Left lung (tissue), 10 donors: Measurements from ENCODE around the gene RTCA. TPM values are rescaled to one million over a fixed set of nuclear protein-coding genes. Genes with fewer than 3 reads are reported as not detected.
"Not testable (repeated sequence)": the region's sequence is repeated elsewhere in the genome, so short reads cannot be mapped to it uniquely, and the experiment has no call there.

ENCODE experiments used
- ATAC-seq: fragments of 200-7000 bp; cut with Tn5 transposase; one replicate; pipeline ENCODE4 v1.9.1; 2020; ENCODE audit warnings: moderate library complexity
- DNase-seq, 4 donors: peaks; one replicate each; pipeline ENCODE4 v3.0.0-alpha.2; 2013 to 2020
- H3K27ac ChIP-seq, 2 donors: fragments of 200-600 bp; sonication (generic) in 1 of 2; one replicate each; pipeline versions ENCODE4 v1.5.0 to v1.8.0; 2020 to 2021
- H3K27me3 ChIP-seq, 2 donors: fragments of 200-600 bp; sonication (generic) in 1 of 2; one replicate each; pipeline versions ENCODE4 v1.5.0 to v1.8.0; 2020 to 2021
- H3K36me3 ChIP-seq, 2 donors: fragments of 200-600 bp; sonication (generic) in 1 of 2; one replicate each; pipeline versions ENCODE4 v1.5.0 to v1.8.0; 2020 to 2021
- H3K4me1 ChIP-seq, 2 donors: fragments of 200-600 bp; one replicate each; pipeline ENCODE4 v1.8.0; 2021
- H3K4me3 ChIP-seq, 2 donors: fragments of 200-600 bp; sonication (generic) in 1 of 2; one replicate each; pipeline versions ENCODE4 v1.5.0 to v1.8.0; 2020 to 2021; ENCODE audit warnings: mild to moderate bottlenecking in 1 of 2
- H3K9me3 ChIP-seq, 2 donors: fragments of 200-600 bp; sonication (generic) in 1 of 2; one replicate each; pipeline versions ENCODE4 v1.5.0 to v1.8.0; 2020 to 2021
- intact Hi-C, 2 donors: fragments of 100-400 bp; cut with DNase I; formaldehyde crosslinking; loops; one replicate each; pipeline versions ENCODE4 v1.11.2 to v1.14.2; 2022
- polyA plus RNA-seq, 6 donors: library from polyadenylated mRNA; unstranded; fragments of 120-200 nt; gene quantifications; one replicate each; pipeline ENCODE4 v1.2.1, GENCODE V29; 2013; ENCODE audit not compliant: insufficient read length in 6 of 6
- total RNA-seq, 2 donors: library from RNA; stranded (reverse); fragmentation: NEBNext Ultra II Directional; extraction: Animal tissue kit (Norgen Biotek cat#: 25700); gene quantifications; one replicate each; pipeline ENCODE4 v1.2.1, GENCODE V29; 2021
- TF ChIP-seq, protein P1 (sequence below), 2 donors: fragments of 200-600 bp; sonication (generic) in 1 of 2; IDR thresholded peaks; one replicate each; pipeline versions ENCODE4 v1.5.0 to v1.8.0; 2021; ENCODE audit warnings: antibody characterized with exemption in 2 of 2
- donor health status: DM: no; HTN: yes; CAD: no.
- donor health status: DM: no; HTN: no; CAD: no.

Gene RTCA
- total and polyA plus RNA-seq, 8 donors, result 26.7 to 38.7 (median 31.3) TPM

DNA sequence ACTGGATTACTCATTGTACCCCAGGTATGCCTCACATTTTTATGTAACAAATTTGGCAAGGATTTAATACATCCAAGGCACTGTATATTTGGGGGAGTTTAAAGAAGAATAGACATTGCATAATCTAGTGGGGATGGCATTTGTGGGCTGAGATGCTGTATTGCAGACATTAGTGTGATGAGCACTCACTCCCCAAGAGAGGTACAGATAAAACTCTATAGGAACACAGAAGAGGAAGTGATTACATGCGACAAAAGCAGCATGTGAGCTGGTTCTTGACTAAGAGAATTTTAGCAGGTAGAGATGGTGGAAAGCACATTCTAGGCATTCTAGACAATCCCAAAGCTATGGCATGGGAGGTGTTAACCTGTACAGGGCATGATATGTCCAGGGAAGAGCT is 62.1 kb downstream of the RTCA start:
- no peaks in the 10 kb centered on the region for H3K27me3 ChIP-seq

DNA sequence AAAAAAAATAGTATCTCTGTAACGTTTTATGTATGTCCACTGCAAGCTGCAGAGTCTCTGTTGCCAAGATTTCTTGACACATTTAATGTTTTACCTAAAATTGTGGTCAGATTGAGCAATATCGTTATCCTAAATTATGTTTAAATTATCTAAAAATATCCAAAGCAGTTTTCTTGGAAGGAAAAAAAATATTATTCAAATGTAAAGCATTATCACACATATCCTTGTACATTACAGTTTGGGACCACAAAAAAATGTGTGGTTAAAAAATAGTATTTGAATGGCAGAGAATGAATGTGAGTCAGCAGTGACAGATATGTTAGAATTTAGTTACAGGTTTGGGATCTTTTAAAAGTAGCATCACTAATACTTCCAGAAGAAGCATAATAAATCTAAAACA is 65.1 kb downstream of the RTCA start:
- H3K27me3 ChIP-seq, H3K36me3 ChIP-seq, H3K27ac ChIP-seq, intact Hi-C loops, ATAC-seq, H3K4me1 ChIP-seq, H3K4me3 ChIP-seq, H3K9me3 ChIP-seq, DNase-seq: not testable (repeated sequence)

More for the DNA sequence above, 62.1 kb downstream of the RTCA start:
- ATAC-seq, result no peak
- TF ChIP-seq, protein P1, sequence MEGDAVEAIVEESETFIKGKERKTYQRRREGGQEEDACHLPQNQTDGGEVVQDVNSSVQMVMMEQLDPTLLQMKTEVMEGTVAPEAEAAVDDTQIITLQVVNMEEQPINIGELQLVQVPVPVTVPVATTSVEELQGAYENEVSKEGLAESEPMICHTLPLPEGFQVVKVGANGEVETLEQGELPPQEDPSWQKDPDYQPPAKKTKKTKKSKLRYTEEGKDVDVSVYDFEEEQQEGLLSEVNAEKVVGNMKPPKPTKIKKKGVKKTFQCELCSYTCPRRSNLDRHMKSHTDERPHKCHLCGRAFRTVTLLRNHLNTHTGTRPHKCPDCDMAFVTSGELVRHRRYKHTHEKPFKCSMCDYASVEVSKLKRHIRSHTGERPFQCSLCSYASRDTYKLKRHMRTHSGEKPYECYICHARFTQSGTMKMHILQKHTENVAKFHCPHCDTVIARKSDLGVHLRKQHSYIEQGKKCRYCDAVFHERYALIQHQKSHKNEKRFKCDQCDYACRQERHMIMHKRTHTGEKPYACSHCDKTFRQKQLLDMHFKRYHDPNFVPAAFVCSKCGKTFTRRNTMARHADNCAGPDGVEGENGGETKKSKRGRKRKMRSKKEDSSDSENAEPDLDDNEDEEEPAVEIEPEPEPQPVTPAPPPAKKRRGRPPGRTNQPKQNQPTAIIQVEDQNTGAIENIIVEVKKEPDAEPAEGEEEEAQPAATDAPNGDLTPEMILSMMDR (IDR thresholded peaks at IDR 0.05), result no peak
- Histone ChIP-seq H3K27ac (no peak overlapping the region), H3K4me3 (no peak overlapping the region), H3K4me1 (no peaks in the 10 kb centered on the region), H3K9me3 (no peaks in the 10 kb centered on the region), H3K36me3 (no peaks in the 10 kb centered on the region)
- no peak for DNase-seq
- intact Hi-C loops, result no loop called here

DNA sequence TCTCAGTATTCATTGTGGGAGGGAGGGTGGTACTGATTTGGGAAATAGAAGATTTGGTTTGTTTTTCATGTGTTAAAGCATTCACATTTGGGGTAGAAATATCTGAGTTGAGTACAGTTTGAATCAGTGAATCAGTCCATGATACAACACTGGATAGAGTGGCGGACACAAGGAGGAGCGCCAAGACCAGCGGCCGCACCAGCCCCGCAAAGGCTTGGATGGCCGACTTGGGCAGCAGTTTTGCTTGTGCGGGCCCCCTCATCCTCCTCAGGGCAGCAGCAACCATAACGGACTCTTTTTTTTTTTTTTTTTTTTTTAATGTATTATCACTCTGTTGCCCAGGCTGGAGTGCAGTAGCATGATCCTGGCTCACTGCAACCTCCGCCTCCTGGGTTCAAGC is 66.3 kb downstream of the RTCA start:
- H3K4me1 ChIP-seq, result no peaks in the 10 kb centered on the region
- DNase-seq, result no peak
- no peak for ATAC-seq
- TF ChIP-seq, protein P1 (IDR thresholded peaks at IDR 0.05), result no peak
- no peaks in the 10 kb centered on the region for H3K9me3 ChIP-seq
- H3K4me3 ChIP-seq, result no peak overlapping the region
- no peak overlapping the region for H3K27ac ChIP-seq
- no peaks in the 10 kb centered on the region for H3K36me3 ChIP-seq
- H3K27me3 ChIP-seq, result no peaks in the 10 kb centered on the region
- intact Hi-C loops, result no loop called here

DNA sequence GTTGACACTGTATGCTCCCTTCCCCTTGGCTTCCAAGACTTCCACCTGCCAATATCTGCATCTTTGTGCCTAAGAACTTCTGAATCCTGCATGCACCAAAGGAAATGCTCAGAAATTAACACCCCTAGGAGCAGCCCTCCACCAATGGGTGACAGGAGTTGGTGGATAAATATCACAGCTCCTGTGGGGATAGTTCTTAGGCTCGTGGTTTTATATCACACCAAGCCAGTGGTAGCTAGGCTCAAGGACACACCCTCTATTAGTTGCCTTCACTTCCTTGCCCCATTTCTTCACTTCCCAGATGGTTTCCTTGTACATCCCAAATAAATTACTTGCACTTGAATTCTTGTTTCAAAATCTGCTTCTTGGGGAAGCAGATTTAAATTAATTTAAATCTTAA is 69.4 kb downstream of the RTCA start:
- Histone ChIP-seq H3K9me3 (no peaks in the 10 kb centered on the region), H3K27ac (no peak overlapping the region), H3K36me3 (no peaks in the 10 kb centered on the region), H3K27me3 (no peaks in the 10 kb centered on the region), H3K4me3 (no peak overlapping the region), H3K4me1 (no peaks in the 10 kb centered on the region)
- ATAC-seq (no peak), DNase-seq (no peak)
- TF ChIP-seq, protein P1 (IDR thresholded peaks at IDR 0.05), result no peak
- intact Hi-C loops, result no loop called here

DNA sequence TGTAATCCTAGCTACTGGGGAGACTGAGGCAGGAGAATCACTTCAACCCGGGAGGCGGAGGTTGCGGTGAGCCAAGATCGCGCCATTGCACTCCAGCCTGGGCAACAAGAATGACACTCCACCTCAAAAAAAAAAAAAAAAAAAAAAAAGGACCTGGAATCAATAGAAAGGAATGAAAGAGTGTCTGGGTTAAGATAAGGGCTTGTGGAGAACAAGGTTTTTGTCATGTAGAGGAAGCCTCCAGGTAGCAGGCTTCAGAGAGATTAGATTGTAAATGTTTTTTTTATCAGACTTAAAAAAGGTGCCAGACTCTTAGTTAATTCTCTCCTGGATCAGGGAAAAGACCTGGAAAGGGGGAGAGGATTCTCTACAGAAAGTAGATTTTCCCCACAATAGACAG is 71.9 kb downstream of the RTCA start:
- H3K4me3 ChIP-seq, ATAC-seq: not testable (repeated sequence)

DNA sequence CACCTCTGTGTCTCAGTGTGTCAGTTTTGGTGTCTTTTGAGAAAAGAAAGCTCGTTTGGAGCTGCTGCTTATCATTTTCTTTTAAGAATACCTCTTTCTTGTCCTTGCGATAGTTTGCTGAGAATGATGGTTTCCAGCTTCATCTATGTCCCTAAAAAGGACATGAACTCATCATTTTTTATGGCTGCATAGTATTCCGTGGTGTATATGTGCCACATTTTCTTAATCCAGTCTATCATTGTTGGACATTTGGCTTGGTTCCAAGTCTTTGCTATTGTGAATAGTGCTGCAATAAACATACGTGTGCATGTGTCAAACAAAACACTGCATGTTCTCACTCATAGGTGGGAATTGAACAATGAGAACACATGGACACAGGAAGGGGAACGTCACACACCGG is 73.7 kb downstream of the RTCA start:
- intact Hi-C loops, H3K36me3 ChIP-seq, H3K4me1 ChIP-seq, ATAC-seq, H3K9me3 ChIP-seq, DNase-seq, H3K4me3 ChIP-seq, H3K27me3 ChIP-seq, H3K27ac ChIP-seq: not testable (repeated sequence)

More for the DNA sequence above, 71.9 kb downstream of the RTCA start:
- DNase-seq, H3K36me3 ChIP-seq, intact Hi-C loops, H3K27me3 ChIP-seq, H3K9me3 ChIP-seq, H3K4me1 ChIP-seq, H3K27ac ChIP-seq: not testable (repeated sequence)

DNA sequence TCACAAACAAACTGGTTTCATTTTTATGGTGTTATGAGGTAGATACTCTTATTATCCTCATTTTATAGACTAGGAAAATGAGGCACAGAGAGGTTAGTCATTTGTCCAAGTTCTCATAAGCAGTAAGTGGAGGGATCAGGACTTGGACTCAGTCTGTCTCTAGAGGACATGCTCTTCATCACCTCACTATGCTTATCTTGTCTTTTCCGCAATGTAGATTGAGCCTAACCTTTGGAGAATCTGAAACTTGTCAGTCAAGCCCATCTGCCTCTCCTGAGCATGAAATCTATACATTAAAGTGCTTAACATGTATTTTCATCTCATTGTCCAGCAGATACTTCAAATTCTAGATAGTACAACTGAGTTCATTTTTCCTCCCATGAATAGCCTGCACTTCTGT is 74.5 kb downstream of the RTCA start:
- H3K27ac ChIP-seq, result no peak overlapping the region
- DNase-seq (no peak), ATAC-seq (no peak)
- no peaks in the 10 kb centered on the region for H3K36me3 ChIP-seq
- intact Hi-C loops, result no loop called here
- TF ChIP-seq, protein P1 (IDR thresholded peaks at IDR 0.05), result no peak
- H3K4me3 ChIP-seq, result no peak overlapping the region
- no peaks in the 10 kb centered on the region for H3K9me3 ChIP-seq
- no peaks in the 10 kb centered on the region for H3K27me3 ChIP-seq
- H3K4me1 ChIP-seq, result no peaks in the 10 kb centered on the region
